Transverse colon (tissue), 4 donors: ENCODE data around the gene TMTC1.

Source experiments
- CTCF ChIP-seq, 5 experiments: fragments of 200-600 bp in 3 of 5; fragments of 450-650 bp in 2 of 5; sonication (generic) in 3 of 5; IDR thresholded peaks; 1 replicate in 2 of 5; 2 replicates in 3 of 5; pipeline ENCODE4 v1.5.1; 2016 to 2017; ENCODE audit warnings: antibody characterized with exemption in 5 of 5, inconsistent platforms in 3 of 5, mild to moderate bottlenecking in 2 of 5, moderate library complexity in 1 of 5
- POLR2AphosphoS5 ChIP-seq, 3 donors: sonication (generic); formaldehyde crosslinking; IDR thresholded peaks; one replicate each; pipeline ENCODE4 v1.6.1; 2016; ENCODE audit warnings: antibody characterized with exemption in 3 of 3

GRCh38 chr12:29562110-29562804, 221.5 kb downstream of the TMTC1 start:
- TF ChIP-seq CTCF (IDR thresholded peaks at IDR 0.05) (no peak), POLR2AphosphoS5 (IDR thresholded peaks at IDR 0.05) (peak in 2 of 3 donors; percentile 17 to 19)
